ENCODE results near the gene CIBAR2. TPM values are rescaled to one million over a fixed set of nuclear protein-coding genes. Genes with fewer than 3 reads are reported as not detected.

The CIBAR2 gene
- total and polyA plus RNA-seq, 2 donors (not counting 1 experiment from before 2014, with no cell fraction given), result not detected

DNA sequence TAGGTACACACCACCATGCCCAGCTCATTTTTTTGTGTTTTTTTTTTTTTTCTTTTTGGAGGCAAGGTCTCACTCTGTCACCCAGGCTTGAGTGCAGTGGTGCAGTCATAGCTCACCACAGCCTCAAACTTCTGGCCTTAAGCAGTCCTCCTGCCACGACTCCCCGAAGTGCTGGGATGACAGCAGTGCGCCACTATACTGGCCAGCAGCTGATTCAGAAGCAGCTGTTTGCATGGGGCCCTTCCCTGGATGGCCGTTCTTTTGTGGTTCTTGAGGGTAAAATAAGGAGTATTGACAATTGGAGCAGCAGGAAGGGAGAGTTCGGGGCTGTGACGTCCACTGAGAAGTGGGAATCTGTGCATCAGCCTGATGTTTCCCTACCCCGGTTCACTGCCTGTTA lies 43.1 kb downstream of the CIBAR2 start:
- no peaks in the 10 kb centered on the region for H3K9me3 ChIP-seq (ENCODE audit: control insufficient read depth, insufficient read depth, low read depth, low read length)
- H2AFZ ChIP-seq (ENCODE audit: low read length), result no peak overlapping the region
- H4K20me1 ChIP-seq (ENCODE audit: control insufficient read depth, extremely low read depth, insufficient read depth, low read length), result no peaks in the 10 kb centered on the region
- H3K4me3 ChIP-seq (replicated peaks in 1 of 4; ENCODE audit: control extremely low read depth in 1 of 4, insufficient read depth in 1 of 4, low read depth in 3 of 4, low read length in 4 of 4), result no peak overlapping the region
- H3K36me3 ChIP-seq (ENCODE audit: control insufficient read depth, insufficient read depth, low read length), result peaks cover 3% of the 10 kb centered on the region
- H3K9ac ChIP-seq (ENCODE audit: insufficient read depth, low read length), result no peak overlapping the region
- no peak overlapping the region for H3K27ac ChIP-seq (ENCODE audit: insufficient read depth, low read length)
- peaks cover 3% of the 10 kb centered on the region for H3K4me1 ChIP-seq (ENCODE audit: control insufficient read depth, extremely low read depth, insufficient read depth, low read length)
- H3K4me2 ChIP-seq (ENCODE audit: extremely low read depth, insufficient read depth, low read length), result no peak overlapping the region
- H3K27me3 ChIP-seq (ENCODE audit: control insufficient read depth, insufficient read depth, low read length), result no peaks in the 10 kb centered on the region
- TF ChIP-seq, protein P1, sequence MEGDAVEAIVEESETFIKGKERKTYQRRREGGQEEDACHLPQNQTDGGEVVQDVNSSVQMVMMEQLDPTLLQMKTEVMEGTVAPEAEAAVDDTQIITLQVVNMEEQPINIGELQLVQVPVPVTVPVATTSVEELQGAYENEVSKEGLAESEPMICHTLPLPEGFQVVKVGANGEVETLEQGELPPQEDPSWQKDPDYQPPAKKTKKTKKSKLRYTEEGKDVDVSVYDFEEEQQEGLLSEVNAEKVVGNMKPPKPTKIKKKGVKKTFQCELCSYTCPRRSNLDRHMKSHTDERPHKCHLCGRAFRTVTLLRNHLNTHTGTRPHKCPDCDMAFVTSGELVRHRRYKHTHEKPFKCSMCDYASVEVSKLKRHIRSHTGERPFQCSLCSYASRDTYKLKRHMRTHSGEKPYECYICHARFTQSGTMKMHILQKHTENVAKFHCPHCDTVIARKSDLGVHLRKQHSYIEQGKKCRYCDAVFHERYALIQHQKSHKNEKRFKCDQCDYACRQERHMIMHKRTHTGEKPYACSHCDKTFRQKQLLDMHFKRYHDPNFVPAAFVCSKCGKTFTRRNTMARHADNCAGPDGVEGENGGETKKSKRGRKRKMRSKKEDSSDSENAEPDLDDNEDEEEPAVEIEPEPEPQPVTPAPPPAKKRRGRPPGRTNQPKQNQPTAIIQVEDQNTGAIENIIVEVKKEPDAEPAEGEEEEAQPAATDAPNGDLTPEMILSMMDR (conservative IDR thresholded peaks at IDR 0.05 in 1 of 2, IDR thresholded peaks at IDR 0.05 in 1 of 2; ENCODE audit: low read depth in 1 of 2, low read length in 2 of 2), result no peak
- TF ChIP-seq EZH2 (IDR thresholded peaks at IDR 0.05; ENCODE audit: low read length, missing control alignments), result no peak
- no peak for DNase-seq (ENCODE audit: low read depth in 2 of 2)
- H3K79me2 ChIP-seq (ENCODE audit: control insufficient read depth, insufficient read depth, low read length), result no peaks in the 10 kb centered on the region

DNA sequence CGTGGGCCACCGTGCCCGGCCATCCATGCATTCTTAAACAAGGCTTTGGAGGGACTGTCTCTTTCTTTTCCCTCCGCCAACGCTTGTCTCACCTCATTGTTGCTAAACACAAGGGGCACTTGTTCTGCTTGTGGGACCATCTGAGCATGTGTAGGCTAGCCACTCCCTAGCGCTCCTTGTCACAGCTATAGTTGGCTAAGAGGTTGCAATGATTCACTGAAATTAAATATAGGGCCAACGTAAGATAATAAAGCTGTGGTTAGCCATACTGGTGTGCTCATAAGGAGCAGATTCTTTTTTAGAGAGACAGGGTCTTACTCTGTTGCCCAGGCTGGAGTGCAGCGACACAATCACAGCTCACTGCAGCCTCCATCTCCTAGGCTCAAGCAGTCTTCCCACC lies 43.5 kb downstream of the CIBAR2 start:
- no peak overlapping the region for H2AFZ ChIP-seq (ENCODE audit: low read length)
- TF ChIP-seq, protein P1 (conservative IDR thresholded peaks at IDR 0.05 in 1 of 2, IDR thresholded peaks at IDR 0.05 in 1 of 2; ENCODE audit: low read depth in 1 of 2, low read length in 2 of 2), result no peak
- TF ChIP-seq EZH2 (IDR thresholded peaks at IDR 0.05; ENCODE audit: low read length, missing control alignments), result no peak
- DNase-seq (ENCODE audit: low read depth in 2 of 2), result peak in 1 of 2 donors; percentile 58
- H3K27ac ChIP-seq (ENCODE audit: insufficient read depth, low read length), result no peak overlapping the region
- no peaks in the 10 kb centered on the region for H4K20me1 ChIP-seq (ENCODE audit: control insufficient read depth, extremely low read depth, insufficient read depth, low read length)
- peaks cover 3% of the 10 kb centered on the region for H3K36me3 ChIP-seq (ENCODE audit: control insufficient read depth, insufficient read depth, low read length)
- no peaks in the 10 kb centered on the region for H3K27me3 ChIP-seq (ENCODE audit: control insufficient read depth, insufficient read depth, low read length)
- no peak overlapping the region for H3K4me2 ChIP-seq (ENCODE audit: extremely low read depth, insufficient read depth, low read length)
- no peak overlapping the region for H3K9ac ChIP-seq (ENCODE audit: insufficient read depth, low read length)
- peaks cover 3% of the 10 kb centered on the region for H3K4me1 ChIP-seq (ENCODE audit: control insufficient read depth, extremely low read depth, insufficient read depth, low read length)
- H3K4me3 ChIP-seq (replicated peaks in 1 of 4; ENCODE audit: control extremely low read depth in 1 of 4, insufficient read depth in 1 of 4, low read depth in 3 of 4, low read length in 4 of 4), result no peak overlapping the region
- H3K9me3 ChIP-seq (ENCODE audit: control insufficient read depth, insufficient read depth, low read depth, low read length), result no peaks in the 10 kb centered on the region
- H3K79me2 ChIP-seq (ENCODE audit: control insufficient read depth, insufficient read depth, low read length), result no peaks in the 10 kb centered on the region

DNA sequence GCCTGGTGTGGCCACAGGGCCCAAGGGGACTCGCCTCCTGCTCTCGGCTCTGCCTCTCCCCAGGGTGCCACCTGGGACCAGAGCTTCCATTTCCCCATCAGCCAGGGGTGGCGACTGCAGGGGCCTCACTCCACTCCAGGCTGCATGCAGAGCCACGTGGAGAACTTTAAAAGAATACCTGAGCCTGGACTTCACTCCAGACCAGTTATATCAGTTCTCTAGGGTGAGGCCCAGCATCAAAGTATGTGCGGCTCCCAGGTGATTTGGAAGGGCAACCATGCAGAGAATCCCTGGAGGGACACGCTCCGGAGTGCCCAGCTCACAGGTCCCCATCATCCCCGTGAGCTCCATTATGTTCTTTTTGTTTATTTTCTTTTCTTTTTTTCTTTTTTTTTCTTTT lies 44.8 kb downstream of the CIBAR2 start:
- Histone ChIP-seq H3K36me3 (ENCODE audit: control insufficient read depth, insufficient read depth, low read length) (peaks cover 3% of the 10 kb centered on the region), H3K9me3 (ENCODE audit: control insufficient read depth, insufficient read depth, low read depth, low read length) (no peaks in the 10 kb centered on the region), H3K27ac (ENCODE audit: insufficient read depth, low read length) (no peak overlapping the region), H3K4me1 (ENCODE audit: control insufficient read depth, extremely low read depth, insufficient read depth, low read length) (no peaks in the 10 kb centered on the region), H4K20me1 (ENCODE audit: control insufficient read depth, extremely low read depth, insufficient read depth, low read length) (no peaks in the 10 kb centered on the region), H2AFZ (ENCODE audit: low read length) (no peak overlapping the region), H3K9ac (ENCODE audit: insufficient read depth, low read length) (no peak overlapping the region), H3K4me2 (ENCODE audit: extremely low read depth, insufficient read depth, low read length) (no peak overlapping the region), H3K4me3 (replicated peaks in 1 of 4; ENCODE audit: control extremely low read depth in 1 of 4, insufficient read depth in 1 of 4, low read depth in 3 of 4, low read length in 4 of 4) (no peak overlapping the region), H3K27me3 (ENCODE audit: control insufficient read depth, insufficient read depth, low read length) (no peaks in the 10 kb centered on the region), H3K79me2 (ENCODE audit: control insufficient read depth, insufficient read depth, low read length) (no peaks in the 10 kb centered on the region)
- no peak for TF ChIP-seq EZH2 (IDR thresholded peaks at IDR 0.05; ENCODE audit: low read length, missing control alignments)
- TF ChIP-seq, protein P1 (conservative IDR thresholded peaks at IDR 0.05 in 1 of 2, IDR thresholded peaks at IDR 0.05 in 1 of 2; ENCODE audit: low read depth in 1 of 2, low read length in 2 of 2), result no peak
- DNase-seq (ENCODE audit: low read depth in 2 of 2), result no peak

Data from fibroblast of lung (primary cell).